HepG2 (cell line): Measurements from ENCODE around the gene CARS1. TPM values are rescaled to one million over a fixed set of nuclear protein-coding genes. Genes with fewer than 3 reads are reported as not detected.

Experiments used
- ATAC-seq: fragments of 200-7000 bp; cut with Tn5 transposase; 3 replicates; pipeline ENCODE4 v1.9.1; 2020; ENCODE audit warnings: mild to moderate bottlenecking, moderate library complexity
- BruUV-seq: library from RNA; stranded (reverse); fragments of 400-500 nt; replicated peaks from 2 replicates; lab custom pipeline; 2021; lab: Mats Ljungman, UMichigan
- CTCF ChIA-PET: fragments of 300-600 bp; formaldehyde crosslinking; extraction: SDS; loops from one replicate; lab custom pipeline; 2021; ENCODE audit warnings: low total read pairs, inconsistent platforms, low intra/inter-chr PET ratio; lab: Yijun Ruan, JAX
- POLR2A ChIA-PET: fragments of 350-600 bp; sonication (Branson Sonifier 250); formaldehyde crosslinking; loops from one replicate; lab custom pipeline; 2020; ENCODE audit warnings: antibody characterized with exemption, inconsistent platforms; lab: Yijun Ruan, JAX
- DNase-seq: peaks from one replicate; pipeline ENCODE4 v3.0.0-alpha.2; 2015; ENCODE audit warnings: low spot score
- FAIRE-seq: peaks from 3 replicates; lab custom pipeline; 2011; peaks lifted over from hg19 to GRCh38; lab: Jason Lieb, UNC
- H2AFZ ChIP-seq: one replicate; pipeline ENCODE4 v1.6.1; 2011; ENCODE audit warnings: low read length, inconsistent platforms
- H3K27ac ChIP-seq: fragments of 300-600 bp; 3 replicates; pipeline ENCODE4 v1.8.0; 2011; ENCODE audit warnings: mixed run types, mild to moderate bottlenecking, mixed read lengths, low read length, inconsistent platforms; ENCODE audit not compliant: insufficient read depth; ENCODE audit errors: extremely low read length
- H3K27me3 ChIP-seq, 2 experiments: fragments of 200-600 bp in 1 of 2; 2 replicates in 1 of 2; 3 replicates in 1 of 2; pipeline versions ENCODE4 v1.6.0 to v1.8.0; 2011; ENCODE audit warnings: low read length in 2 of 2, mild to moderate bottlenecking in 2 of 2, moderate library complexity in 2 of 2, inconsistent platforms in 1 of 2; ENCODE audit not compliant: insufficient read depth in 2 of 2, control insufficient read depth in 1 of 2
- H3K36me3 ChIP-seq, 2 experiments: fragments of 200-600 bp in 1 of 2; replicated peaks in 1 of 2; 2 replicates in 1 of 2; 3 replicates in 1 of 2; pipeline versions ENCODE4 v1.5.1 to v1.8.0; 2011; ENCODE audit warnings: low read length in 2 of 2, inconsistent platforms in 1 of 2; ENCODE audit not compliant: insufficient read depth in 2 of 2, control insufficient read depth in 1 of 2
- H3K4me1 ChIP-seq: 2 replicates; pipeline ENCODE4 v1.5.1; 2012; ENCODE audit warnings: low read length, inconsistent platforms; ENCODE audit not compliant: insufficient read depth
- H3K4me2 ChIP-seq: 2 replicates; pipeline ENCODE4 v1.6.0; 2011; ENCODE audit warnings: low read depth, low read length, inconsistent platforms
- H3K4me3 ChIP-seq, 3 experiments: fragments of 200-600 bp in 1 of 3; sonication (generic), shearing (Covaris generic) in 1 of 3; replicated peaks in 1 of 3; 2 replicates each; pipeline ENCODE4 v1.5.1; 2011 to 2016; ENCODE audit warnings: low read length in 3 of 3, inconsistent platforms in 2 of 3, low read depth in 2 of 3, mild to moderate bottlenecking in 2 of 3, control low read depth in 1 of 3, mixed read lengths in 1 of 3; ENCODE audit not compliant: insufficient read depth in 1 of 3
- H3K79me2 ChIP-seq: one replicate; pipeline ENCODE4 v1.6.1; 2011; ENCODE audit warnings: low read length, inconsistent platforms; ENCODE audit not compliant: insufficient read depth
- H3K9ac ChIP-seq: 2 replicates; pipeline ENCODE4 v1.6.0; 2011; ENCODE audit warnings: mild to moderate bottlenecking, low read depth, low read length, inconsistent platforms; ENCODE audit not compliant: insufficient read depth
- H3K9me3 ChIP-seq: 2 replicates; pipeline ENCODE4 v1.5.1; 2012; ENCODE audit warnings: mild to moderate bottlenecking, low read length
- H4K20me1 ChIP-seq: 2 replicates; pipeline ENCODE4 v1.6.0; 2011; ENCODE audit warnings: inconsistent platforms, mild to moderate bottlenecking, low read length, moderate library complexity; ENCODE audit not compliant: insufficient read depth
- NR2F6 ChIP-seq, 2 experiments: IDR thresholded peaks; 2 replicates each; pipeline ENCODE4 v1.6.1; 2016; ENCODE audit warnings: antibody characterized with exemption in 1 of 2, mild to moderate bottlenecking in 1 of 2
- ZKSCAN1 ChIP-seq: fragments of 150-350 bp; IDR thresholded peaks from 2 replicates; pipeline ENCODE4 v1.6.1; 2014; ENCODE audit warnings: low read length
- ZNF101 ChIP-seq: sonication (generic); formaldehyde crosslinking; IDR thresholded peaks from 2 replicates; pipeline ENCODE4 v1.4.0; 2020; ENCODE audit warnings: mild to moderate bottlenecking, low read depth, missing genetic modification reagents, borderline replicate concordance
- ZNF232 ChIP-seq: sonication (generic); formaldehyde crosslinking; IDR thresholded peaks from 2 replicates; pipeline ENCODE4 v1.4.0; 2020; ENCODE audit warnings: missing genetic modification reagents, borderline replicate concordance
- WGBS: methylation state at CpG from one replicate; pipeline ENCODE4 v1.1.6; 2017; ENCODE audit warnings: low lambda C conversion rate; 5-methylcytosine and 5-hydroxymethylcytosine counted together
- in situ Hi-C: cut with HindIII; loops from 2 replicates; pipeline ENCODE4 v1.10.0; 2017; ENCODE audit warnings: low pct_unique_long_range_greater_than_20kb; ENCODE audit not compliant: extremely low pct_ligation_motif_present
- intact Hi-C: fragments of 100-400 bp; cut with micrococcal nuclease; formaldehyde crosslinking; loops from one replicate; pipeline ENCODE4 v1.10.0; 2022; ENCODE audit not compliant: unreplicated experiment
- polyA plus RNA-seq, 8 experiments: library from polyadenylated mRNA; depleted of rRNA in 3 of 8; stranded (reverse) in 7 of 8; unstranded in 1 of 8; fragments of >200 nt; fragmentation: Illumina TruSeq in 4 of 8; extraction: Trizol in 4 of 8; gene quantifications; 2 replicates each; pipeline versions ENCODE4 v1.2.1 to v1.2.3, GENCODE V29; 2011 to 2016; ENCODE audit warnings: low read depth in 4 of 8, missing spikeins in 1 of 8, mixed read lengths in 1 of 8; ENCODE audit not compliant: insufficient read depth in 1 of 8
- total RNA-seq, 5 experiments: library from RNA; depleted of rRNA; stranded (reverse); fragments of >200 nt; fragmentation: Illumina TruSeq; extraction: Trizol; gene quantifications; 2 replicates each; pipeline ENCODE4 v1.2.3, GENCODE V29; 2016; ENCODE audit warnings: low read depth in 1 of 5
- TF ChIP-seq, protein P1 (sequence below): sonication (generic); formaldehyde crosslinking; IDR thresholded peaks from 2 replicates; pipeline ENCODE4 v1.4.0; 2020; ENCODE audit warnings: missing genetic modification reagents
- TF ChIP-seq, protein P2 (sequence below): sonication (generic); formaldehyde crosslinking; IDR thresholded peaks from 2 replicates; pipeline ENCODE4 v1.4.0; 2020; ENCODE audit warnings: mild to moderate bottlenecking, missing genetic modification reagents

Gene CARS1
- total and polyA plus RNA-seq, 2 of the 13 experiments (the other 11 are each of a cell fraction or from before 2014, with no cell fraction given) = 33.8 to 47.0 TPM

DNA sequence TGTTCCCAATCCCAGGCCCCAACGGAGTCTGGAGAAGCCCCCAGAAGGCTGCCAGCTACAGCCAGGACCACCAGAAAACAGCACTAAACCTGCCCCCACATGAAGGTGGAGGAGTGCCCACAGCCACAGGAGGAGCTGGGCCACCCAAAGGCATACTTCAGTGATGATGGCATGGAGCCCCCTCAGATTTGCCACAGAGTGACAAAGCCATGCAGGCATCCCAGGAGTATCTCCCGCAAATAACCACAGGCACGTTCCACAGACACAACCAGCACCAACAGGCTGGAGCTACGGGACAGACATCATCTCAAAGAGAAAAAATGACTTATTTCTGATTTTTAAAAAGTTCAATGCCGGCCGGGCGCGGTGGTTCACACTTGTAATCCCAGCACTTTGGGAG lies 10.6 kb downstream of the CARS1 start:
- BruUV-seq = no TSS peak

More for the DNA sequence above, 10.6 kb downstream of the CARS1 start:
- no peak overlapping the region for H3K4me3 ChIP-seq
- peaks cover 46% of the 10 kb centered on the region for H4K20me1 ChIP-seq
- ChIA-PET CTCF (no interaction called here), POLR2A (no interaction called here)
- H3K4me1 ChIP-seq = 0 out of 2 replicates have a peak, but pooled peaks cover 6% of the 10 kb centered on the region
- H2AFZ ChIP-seq = no peak overlapping the region
- H3K9ac ChIP-seq = no peak overlapping the region
- peaks cover 6 to 26% of the 10 kb centered on the region in 2 experiments; a peak in 4 of 5 replicates for H3K36me3 ChIP-seq
- WGBS = 94% methylated on average over 7 of the region's 8 CpGs
- intact Hi-C loops (no loop called here), in situ Hi-C loops (no loop called here)
- H3K27ac ChIP-seq = no peak overlapping the region
- H3K27me3 ChIP-seq = no peaks in the 10 kb centered on the region
- H3K9me3 ChIP-seq = no peaks in the 10 kb centered on the region
- no peak for FAIRE-seq
- no peak overlapping the region for H3K4me2 ChIP-seq
- H3K79me2 ChIP-seq = peaks cover 45% of the 10 kb centered on the region
- TF ChIP-seq, protein P1, sequence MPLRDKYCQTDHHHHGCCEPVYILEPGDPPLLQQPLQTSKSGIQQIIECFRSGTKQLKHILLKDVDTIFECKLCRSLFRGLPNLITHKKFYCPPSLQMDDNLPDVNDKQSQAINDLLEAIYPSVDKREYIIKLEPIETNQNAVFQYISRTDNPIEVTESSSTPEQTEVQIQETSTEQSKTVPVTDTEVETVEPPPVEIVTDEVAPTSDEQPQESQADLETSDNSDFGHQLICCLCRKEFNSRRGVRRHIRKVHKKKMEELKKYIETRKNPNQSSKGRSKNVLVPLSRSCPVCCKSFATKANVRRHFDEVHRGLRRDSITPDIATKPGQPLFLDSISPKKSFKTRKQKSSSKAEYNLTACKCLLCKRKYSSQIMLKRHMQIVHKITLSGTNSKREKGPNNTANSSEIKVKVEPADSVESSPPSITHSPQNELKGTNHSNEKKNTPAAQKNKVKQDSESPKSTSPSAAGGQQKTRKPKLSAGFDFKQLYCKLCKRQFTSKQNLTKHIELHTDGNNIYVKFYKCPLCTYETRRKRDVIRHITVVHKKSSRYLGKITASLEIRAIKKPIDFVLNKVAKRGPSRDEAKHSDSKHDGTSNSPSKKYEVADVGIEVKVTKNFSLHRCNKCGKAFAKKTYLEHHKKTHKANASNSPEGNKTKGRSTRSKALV (CRISPR knock-in tag) = no peak
- TF ChIP-seq ZNF232 (CRISPR knock-in tag) = no peak
- TF ChIP-seq ZKSCAN1 = no peak
- TF ChIP-seq NR2F6 (IDR thresholded peaks at IDR 0.05) = no peak
- TF ChIP-seq NR2F6 (CRISPR knock-in tag; IDR thresholded peaks at IDR 0.05) = no peak
- TF ChIP-seq ZNF101 (CRISPR knock-in tag) = no peak
- TF ChIP-seq, protein P2, sequence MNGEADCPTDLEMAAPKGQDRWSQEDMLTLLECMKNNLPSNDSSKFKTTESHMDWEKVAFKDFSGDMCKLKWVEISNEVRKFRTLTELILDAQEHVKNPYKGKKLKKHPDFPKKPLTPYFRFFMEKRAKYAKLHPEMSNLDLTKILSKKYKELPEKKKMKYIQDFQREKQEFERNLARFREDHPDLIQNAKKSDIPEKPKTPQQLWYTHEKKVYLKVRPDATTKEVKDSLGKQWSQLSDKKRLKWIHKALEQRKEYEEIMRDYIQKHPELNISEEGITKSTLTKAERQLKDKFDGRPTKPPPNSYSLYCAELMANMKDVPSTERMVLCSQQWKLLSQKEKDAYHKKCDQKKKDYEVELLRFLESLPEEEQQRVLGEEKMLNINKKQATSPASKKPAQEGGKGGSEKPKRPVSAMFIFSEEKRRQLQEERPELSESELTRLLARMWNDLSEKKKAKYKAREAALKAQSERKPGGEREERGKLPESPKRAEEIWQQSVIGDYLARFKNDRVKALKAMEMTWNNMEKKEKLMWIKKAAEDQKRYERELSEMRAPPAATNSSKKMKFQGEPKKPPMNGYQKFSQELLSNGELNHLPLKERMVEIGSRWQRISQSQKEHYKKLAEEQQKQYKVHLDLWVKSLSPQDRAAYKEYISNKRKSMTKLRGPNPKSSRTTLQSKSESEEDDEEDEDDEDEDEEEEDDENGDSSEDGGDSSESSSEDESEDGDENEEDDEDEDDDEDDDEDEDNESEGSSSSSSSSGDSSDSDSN (CRISPR knock-in tag) = no peak
- ATAC-seq = no peak
- no peak for DNase-seq
